NCI-H128 (cell line): ENCODE results near the gene MOGAT3.
"Not testable (repeated sequence)": the region's sequence is repeated elsewhere in the genome, so short reads cannot be mapped to it uniquely, and the experiment has no call there.

Experiments
- DNase-seq: peaks from one replicate; lab custom pipeline; 2025; ENCODE audit not compliant: unreplicated experiment; lab: John Stamatoyannopoulos, UW

The MOGAT3 gene

DNA sequence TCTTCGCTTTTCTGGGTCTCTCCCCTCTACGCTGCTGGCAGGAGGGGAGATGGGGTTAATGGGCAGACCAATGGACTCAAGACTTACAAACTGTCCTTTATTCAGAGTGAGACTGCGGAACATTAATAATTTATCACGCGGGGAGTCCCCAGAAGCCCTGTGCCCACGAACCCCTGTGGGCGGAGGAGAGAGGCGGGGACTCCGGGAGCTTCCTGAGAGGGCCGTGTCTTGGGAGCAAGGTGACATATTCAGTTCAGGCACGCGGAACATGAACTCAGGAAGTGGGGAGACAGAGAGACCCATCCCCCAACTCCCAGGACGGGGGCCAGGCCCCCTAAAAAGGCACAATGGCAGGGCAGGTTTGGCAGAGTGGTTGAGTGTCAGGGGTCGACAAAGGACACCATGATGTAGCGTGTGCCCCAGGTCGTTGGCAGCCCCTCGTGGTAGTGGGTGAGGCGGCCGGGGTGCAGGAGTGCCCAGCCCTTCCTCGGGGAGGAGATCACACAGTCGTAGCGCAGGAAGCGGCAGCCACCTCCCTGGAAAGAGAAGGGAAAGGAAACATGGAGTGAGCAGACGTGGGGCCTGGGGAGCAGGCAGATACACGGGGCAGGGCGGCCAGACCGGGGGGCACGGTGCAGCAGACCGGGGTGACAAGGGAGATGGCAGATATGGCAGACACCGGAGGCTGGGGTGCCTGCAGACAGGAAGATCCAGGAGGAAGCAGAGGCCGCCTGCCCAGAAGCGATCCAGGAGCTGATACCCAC is 5.2 kb upstream of the MOGAT3 start:
- DNase-seq = no peak

DNA sequence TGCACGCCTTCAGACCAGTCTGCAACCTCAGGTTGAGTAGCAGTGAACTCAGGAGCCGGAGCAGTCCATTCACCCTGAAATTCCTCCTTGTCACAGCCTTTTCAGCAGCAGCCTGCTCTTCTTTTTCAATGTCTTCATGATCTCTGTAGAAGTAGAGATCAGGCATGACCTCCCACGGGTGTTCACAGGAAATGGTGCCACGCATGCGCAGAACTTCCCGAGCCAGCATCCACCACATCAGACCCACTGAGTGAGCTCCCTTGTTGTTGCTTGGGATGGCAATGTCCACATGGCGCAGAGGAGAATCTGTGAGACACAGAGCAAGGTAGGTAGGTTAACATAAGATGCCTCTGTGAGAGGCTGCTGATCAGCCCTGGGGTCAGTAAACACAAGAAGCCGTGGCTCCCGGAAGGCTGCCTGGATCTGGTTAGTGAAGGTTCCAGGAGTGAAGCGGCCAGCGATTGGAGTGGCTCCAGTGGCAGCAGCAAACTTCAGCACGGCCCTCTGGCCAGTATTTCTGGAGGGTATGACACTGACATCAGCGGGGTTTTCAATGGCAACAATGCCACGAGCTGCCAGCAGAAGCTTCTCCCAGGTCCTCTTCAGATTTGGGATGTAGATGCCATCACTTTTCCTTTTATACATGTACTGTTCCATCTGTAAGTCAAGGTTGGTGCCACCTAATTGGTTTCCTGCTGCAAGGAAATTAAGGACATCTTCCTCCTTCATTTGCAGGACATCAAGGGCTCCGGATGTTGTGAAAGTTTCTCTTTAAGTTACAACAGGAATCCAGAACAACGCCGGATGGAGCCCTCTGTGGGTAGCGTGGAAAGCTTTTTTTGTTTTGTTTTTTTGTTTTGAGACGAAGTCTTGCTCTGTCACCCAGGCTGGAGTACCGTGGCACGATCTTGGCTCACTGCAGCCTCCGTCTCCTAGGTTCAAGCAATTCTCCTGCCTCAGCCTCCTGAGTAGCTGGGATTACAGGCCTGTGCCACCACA is 3.2 kb upstream of the MOGAT3 start:
- DNase-seq = not testable (repeated sequence)

DNA sequence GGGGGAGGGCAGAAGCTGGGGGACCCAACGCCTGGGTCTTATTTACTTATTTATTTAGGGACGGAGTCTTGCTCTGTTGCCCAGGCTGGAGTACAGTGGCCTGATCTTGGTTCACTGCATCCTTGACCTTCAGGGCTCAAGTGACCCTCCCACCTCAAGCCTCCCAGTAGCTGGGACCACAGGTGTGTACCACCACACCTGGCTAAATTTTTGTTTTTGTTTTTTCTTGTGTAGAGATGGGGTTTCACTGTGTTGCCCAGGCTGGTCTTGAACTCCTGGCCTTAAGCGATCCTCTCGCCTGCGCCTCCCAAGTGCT is 1.7 kb upstream of the MOGAT3 start:
- DNase-seq = no peak

DNA sequence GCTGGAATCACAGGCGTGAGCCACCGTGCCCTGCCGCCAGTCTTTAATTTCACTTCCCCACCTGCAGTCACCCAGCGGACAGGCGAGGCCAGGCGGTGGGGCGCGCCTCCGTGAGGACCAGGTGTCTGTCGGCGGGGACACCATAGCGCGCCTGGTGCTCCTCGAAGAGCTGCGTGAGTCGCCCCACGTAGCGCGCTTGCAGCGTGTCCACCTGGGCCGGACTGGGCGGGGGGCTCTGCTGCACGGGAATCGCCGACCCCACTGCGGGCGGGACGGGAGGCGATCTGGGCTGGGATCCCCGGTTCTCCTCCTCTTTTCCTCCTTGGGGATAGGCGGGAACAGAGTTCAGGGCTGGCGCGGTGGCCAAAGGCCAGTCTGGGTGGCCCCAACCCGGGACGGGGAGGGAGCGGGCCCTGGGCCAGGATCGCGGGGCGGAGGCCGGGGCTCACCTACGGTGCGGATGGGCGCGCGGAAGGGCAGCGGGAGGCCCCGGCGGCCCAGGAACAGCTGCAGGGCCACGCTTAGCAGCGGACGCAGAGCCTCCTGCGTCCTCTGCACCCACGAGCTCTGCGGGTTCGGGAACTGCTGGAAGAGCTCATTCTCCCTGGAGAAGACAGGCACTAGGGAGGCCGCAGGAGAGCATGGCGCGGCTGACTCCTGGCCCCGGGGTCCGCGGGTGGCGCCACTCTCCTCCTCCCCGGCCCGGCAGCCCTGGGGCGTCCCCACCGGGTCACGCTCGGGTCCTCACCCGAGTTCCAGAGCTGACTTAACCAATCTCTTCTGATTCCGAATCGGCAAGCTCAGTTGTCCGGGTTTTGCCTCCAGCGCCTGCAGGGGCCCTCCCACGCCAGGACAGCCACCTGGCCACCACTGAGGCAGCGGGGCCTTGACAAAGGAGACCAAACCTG is 1.1 kb upstream of the MOGAT3 start:
- no peak for DNase-seq

DNA sequence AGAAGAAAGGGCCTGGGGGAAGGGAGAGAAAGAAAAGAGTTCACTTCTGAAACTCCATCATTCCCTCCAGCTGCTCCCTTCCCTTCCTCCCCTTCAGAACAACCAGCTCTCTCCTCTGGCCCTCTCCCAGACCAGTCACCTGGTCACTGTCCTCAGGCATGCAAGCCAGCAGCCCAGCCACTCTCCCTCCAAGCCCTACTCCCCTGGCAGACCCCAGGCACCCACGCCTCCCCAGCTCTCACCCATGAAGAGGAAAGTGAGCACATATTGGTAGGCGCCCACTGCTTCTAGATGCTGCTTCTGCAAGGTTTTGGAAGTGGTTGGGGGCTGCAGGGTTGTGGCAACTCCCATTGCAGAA is 353 bp downstream of the MOGAT3 start:
- no peak for DNase-seq

DNA sequence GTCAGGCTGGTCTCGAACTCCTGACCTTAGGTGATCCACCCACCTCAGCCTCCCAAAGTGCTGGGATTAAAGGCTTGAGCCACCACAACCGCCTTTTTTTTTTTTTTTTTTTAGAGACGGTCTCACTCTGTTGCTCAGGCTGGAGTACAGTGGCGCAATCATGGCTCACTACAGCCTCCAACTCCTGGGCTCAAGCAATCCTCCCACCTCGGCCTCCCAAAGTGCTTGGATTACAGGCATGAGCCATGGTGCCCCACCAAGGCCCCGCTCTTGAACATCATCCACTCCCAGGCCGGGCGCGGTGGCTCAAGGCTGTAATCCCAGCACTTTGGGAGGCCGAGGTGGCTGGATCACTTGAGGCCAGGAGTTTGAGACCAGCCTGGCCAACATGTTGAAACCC is 1.3 kb downstream of the MOGAT3 start:
- not testable (repeated sequence) for DNase-seq

DNA sequence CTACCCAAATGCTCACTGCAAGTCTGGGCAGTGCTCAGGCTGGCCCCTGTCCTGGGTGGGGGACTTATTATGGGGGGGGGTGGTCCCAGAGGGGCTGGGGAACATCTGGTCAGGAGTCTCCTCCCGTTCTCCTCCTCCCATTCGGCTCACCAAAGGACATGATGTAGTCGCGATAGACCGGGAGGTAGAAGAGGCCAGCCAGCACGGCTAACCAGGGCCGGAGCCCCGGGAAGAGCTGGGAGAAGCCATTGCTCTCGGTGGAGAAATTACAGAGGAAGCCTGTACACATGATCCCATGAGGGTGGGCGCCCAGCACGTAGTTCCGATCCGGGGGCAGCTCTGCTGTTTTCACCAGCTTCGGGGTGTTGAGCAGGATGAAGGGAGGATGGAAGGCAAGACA is 2.4 kb downstream of the MOGAT3 start:
- DNase-seq = no peak

DNA sequence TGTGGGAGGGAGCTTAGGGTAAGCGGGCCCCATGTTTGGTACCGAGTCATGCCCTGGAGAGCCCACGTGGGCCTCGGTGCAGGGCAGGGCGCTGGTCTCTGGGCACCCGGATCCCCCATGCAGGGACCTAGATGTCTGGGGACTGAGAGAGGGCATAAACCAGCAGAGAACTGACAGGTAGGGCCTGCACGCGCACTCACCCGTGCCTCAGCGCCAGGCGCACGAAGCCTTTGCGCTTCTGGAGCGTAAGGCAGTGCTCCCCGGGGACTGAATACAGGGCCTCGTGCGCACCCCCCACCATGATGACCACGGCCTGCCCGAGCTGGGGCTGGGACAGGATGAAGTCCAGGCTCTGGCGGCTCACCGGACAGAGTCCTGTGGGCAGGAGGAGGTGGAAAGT is 2.8 kb downstream of the MOGAT3 start:
- no peak for DNase-seq

DNA sequence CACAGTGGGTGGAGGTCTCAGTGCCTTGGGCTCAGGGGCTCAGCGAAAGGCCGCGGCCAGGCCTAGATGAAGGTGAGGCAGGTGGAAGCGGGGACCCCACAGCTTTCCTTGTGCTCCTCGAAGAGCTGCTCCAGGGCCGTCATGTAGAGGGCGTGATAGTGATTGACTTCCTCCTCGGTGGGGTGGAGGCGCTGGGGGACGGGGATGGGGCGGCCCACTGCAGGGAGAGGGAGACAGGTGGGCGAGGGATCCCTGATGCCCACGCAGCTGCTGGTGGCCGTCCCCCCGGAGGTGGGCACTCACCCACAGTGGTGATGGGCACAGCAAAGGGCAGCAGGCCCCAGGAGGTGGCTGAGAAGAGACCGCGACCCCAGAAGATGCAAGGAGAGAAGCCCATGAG is 5.0 kb downstream of the MOGAT3 start:
- no peak for DNase-seq

DNA sequence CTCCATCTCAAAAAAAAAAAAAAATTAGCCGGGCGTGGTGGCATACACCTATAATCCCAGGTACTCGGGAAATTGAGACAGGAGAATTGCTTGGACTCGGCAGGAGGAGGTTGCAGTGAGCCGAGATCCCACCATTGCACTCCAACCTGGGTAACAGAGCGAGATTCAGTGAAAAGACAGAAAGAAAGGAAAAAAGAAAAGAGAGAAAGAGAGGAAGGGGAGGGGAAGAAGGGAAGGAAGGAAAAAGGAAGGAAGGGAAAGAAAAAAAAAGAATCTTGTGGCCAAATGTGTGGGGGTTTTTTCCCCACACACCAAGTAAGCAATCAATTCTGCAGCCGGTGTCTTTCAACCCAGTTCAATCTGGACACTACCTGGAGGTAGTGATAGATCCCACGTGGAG is 11.7 kb downstream of the MOGAT3 start:
- no peak for DNase-seq

DNA sequence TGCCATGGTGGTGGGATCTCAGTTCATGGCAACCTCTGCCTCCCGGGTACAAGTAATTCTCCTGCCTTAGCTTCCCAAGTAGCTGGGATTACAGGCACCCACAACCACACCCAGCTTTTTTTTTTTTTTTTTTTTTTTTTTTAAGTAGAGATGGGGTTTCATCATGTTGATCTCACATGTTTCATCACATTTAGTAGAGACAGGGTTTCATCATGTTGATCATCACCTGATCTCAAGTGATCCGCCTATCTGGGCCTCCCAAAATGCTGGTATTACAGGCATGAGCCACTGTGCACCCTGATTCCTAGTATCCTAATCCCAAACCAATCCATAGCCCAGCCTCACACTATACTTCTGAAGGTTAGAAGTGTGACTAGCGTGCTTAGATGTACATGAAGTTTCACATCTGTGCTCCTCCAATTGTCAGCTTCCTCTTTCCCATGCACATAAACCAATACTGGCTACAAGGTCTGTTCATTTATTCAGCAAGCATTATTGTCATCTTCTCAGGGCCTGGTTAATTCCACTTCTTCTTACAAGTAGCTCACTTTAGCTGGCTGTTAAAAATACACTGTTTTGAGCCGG is 13.9 kb downstream of the MOGAT3 start:
- no peak for DNase-seq

DNA sequence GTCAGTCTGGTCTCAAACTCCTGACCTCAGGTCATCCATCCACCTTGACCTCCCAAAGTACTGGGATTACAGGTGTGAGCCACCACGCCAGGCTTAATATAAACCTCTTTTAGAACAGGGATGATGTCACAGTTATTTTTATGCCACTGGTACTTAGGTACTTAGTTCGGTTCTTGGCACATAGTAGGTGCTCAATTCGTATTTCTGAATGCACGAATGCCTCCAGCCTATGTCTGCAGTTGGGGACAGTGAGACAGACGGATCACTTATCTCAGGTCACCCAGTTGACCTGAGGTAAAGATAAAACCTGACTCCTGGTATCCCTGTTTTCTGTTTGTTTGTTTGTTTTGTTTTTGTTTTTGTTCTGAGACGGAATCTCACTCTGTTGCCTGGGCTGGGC is 14.6 kb downstream of the MOGAT3 start:
- no peak for DNase-seq

DNA sequence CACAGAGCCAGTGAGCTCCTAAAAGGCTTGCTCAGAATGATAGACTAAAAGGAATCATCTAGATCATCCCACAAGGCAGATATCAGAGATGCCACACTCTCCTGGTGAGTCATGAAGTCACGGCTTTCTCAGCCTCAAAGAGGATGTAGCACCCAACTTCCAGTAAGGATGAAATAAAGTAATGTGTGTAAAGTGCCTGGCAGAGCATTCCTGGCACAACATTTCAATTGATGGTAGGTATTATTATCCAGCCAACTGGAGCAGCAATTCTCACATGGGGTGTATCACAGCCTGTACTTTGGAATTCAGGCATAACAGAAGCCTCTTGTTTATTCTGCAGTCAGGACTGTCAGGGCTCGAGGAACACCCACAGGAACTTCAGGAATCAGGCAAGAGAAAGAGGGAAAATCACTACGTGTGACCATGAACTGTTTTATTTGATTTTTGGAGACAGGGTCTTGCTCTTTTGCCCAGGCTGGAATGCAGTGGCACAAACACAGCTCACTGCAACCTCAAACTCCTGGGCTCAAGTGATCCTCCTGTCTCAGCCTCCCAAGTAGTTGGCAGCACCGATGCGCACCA is 15.5 kb downstream of the MOGAT3 start:
- DNase-seq = no peak

DNA sequence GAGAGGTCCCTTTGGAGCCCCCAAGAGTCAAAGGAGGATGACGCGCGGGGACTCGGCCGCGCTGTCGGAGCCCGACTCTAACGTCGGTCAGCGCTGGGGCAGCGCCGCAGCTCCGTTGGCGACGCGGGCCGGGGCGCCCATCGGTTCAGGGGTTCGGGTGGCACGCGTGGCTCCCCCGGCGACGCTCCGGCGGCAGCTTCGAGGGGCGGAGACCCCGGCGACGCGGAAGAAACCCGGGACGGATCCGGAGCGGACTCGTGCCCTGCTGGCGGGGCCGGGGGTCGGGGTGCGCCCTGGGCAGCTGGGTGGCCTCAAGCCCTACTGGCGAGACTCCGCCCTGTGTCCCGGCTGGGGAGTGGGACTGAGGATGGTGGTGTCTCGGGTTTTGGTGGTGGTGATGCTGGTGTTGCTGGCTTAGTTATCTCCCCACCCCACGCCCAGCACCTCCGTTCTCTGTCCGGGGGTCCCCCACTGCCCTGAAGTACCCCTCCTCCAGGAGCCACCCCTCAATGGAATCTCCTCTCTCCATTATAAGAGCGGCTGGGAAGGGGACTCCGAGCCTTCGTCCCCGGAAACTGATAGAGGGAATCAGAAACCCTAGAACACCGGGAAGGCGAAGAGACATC is 20.6 kb downstream of the MOGAT3 start, which contains the start of gene NAT16:
Gene NAT16, minus strand, starts transcription at position 164 of the 626 bp plus-strand sequence. CDS start 5,486 bp downstream, outside the sequence.
- no peak for DNase-seq

DNA sequence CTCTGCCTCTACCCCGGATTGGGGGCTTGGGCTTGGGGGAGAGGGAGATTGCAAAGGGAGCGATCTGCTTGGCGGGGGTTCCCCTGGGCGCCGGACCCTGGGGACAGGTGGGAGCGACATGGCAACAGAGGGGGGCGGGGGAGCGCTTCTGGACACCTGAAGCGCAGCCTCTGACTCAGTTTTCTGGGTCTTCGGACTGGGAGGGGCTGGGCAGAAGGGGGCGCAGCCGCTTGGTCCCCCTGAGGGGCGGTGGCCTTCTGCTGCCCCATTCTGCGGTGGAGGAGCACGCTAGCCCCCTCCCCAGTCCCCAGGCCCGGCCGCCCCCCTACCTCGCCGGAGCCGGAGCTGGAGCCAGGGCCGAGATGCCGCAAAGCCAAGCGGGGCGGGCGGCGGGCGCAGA is 21.1 kb downstream of the MOGAT3 start:
- no peak for DNase-seq

DNA sequence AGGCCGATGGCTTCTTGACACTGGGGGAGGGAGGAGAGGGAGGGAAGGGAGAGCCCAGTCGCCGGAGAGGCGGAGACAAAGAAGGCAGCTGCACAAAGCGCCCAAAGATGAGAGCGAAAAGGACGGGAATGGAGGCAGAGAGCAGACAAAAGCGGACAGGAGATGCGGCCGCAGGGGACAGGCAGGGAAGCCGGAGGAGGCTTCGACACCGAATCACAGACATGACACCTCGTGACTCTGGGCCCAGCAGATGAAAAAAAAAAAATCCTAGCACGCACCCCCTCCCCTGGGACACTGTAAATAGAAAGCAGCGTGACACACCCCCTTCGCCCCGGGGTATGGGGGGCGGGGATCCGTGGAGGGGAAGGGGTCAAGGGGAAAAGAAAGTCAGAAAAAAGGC is 21.7 kb downstream of the MOGAT3 start:
- no peak for DNase-seq

DNA sequence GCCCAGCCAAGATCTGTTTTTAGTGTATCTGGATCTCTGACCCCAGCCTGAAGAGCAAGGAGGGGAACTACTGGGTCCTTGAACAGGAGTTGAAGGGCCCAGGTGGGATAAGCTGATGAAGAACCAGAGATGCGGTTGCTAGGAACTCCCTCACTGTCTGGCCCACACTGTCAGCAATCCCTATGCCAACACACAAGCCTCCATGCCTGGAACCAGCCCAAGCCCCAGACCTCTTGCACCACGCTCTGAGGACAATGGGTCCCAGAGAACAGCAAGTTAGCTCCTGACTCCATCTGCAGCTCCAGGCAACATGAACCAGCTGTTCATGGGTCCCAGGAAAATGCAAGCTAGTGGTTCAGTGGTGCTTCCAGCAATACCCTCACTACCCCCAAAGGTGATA is 23.2 kb downstream of the MOGAT3 start:
- no peak for DNase-seq

DNA sequence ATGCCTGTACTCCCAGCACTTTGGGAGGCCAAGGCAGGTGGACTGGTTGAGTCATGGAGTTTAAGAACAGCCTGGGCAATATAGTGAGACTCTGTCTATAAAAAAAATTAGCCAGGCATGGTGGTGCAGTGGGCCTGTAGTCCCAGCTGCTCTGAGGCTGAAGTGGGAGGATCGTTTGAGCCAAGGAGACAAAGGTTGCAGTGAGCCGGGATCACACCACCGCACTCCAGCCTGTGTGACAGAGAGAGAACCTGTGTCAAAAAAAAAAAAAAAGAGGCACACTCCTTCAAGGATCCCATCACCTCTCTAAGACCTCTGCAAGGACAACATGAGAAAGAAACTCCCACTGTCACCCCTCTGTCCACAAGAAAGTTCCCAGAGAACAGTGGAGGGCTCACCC is 25.2 kb downstream of the MOGAT3 start:
- no peak for DNase-seq

DNA sequence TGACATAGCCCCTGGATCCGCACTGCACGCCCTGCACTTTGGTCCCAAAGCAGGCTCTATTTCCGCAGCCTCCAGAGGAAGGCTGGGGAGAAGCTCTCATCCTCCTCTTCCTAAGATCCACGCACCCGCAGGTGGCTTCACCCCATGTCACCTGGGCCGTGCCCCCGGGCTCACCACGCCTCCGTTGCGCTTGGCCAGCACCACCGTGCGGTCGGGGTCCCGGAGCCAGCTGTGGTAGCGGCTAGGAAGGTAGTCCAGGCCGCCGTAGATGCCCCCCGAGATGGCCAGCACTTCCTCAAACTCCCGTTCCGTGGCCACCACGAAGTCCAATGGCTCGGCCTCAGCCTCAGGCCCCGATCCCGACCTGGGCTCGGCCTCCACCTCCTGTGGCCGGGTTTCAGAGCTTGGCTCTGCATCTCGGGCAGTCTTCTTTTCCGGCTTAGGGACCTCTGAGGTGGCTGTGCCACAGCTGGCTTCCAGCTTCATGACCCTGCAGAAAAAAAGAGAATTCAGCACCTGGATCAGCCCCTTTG is 26.4 kb downstream of the MOGAT3 start:
- no peak for DNase-seq

DNA sequence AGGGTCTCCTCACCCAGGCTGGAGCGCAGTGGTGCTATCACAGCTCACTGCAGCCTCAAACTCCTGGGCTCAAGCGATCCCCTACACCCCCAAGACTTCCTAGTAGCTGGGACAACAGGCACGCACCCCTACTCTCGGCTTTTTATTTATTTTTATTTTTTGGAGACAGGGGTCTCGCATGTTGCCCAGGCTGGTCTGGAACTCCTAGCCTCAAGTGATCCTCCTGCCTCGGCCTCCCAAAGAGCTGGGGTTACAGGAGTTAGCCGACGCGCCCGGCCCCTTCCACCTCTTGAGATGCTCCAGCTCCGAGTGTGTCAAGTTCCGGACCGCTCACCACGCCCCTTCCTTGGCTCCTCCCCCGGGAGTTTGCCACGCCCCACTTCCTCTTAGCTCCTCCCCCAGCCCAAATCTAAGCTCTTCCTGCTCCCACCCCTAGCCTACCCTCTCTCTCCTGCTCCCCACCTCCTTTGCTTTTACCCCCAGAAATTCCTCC is 27.0 kb downstream of the MOGAT3 start:
- no peak for DNase-seq
